Measurements from ENCODE around the gene COMT.

Gene COMT

GRCh38 chr22:19984201-19984753 is 42.7 kb downstream of the COMT start:
- no peak for DNase-seq

- no peak for DNase-seq
Measured at GRCh38 chr22:19984851-19985811, 43.6 kb downstream of the COMT start.

- no peak for DNase-seq
Measured at GRCh38 chr22:19986011-19986409, 44.4 kb downstream of the COMT start.

GRCh38 chr22:19986410-19987341 is 45.1 kb downstream of the COMT start:
- DNase-seq, result peak; percentile 59

- no peak for DNase-seq
Measured at GRCh38 chr22:19987394-19988306, 46.1 kb downstream of the COMT start.

GRCh38 chr22:19988331-19988808 is 46.8 kb downstream of the COMT start:
- no peak for DNase-seq

- DNase-seq, result no peak
Measured at GRCh38 chr22:19988965-19989724, 47.6 kb downstream of the COMT start.

GRCh38 chr22:19989725-19990067 is 48.1 kb downstream of the COMT start:
- no peak for DNase-seq

- no peak for DNase-seq
Measured at GRCh38 chr22:19990188-19990587, 48.6 kb downstream of the COMT start.

- no peak for DNase-seq
Measured at GRCh38 chr22:19990609-19991394, 49.2 kb downstream of the COMT start.

- no peak for DNase-seq
Measured at GRCh38 chr22:19991395-19991644, 49.7 kb downstream of the COMT start.

GRCh38 chr22:19991645-19992451 is 50.3 kb downstream of the COMT start:
- DNase-seq, result peak; percentile 46

GRCh38 chr22:19992481-19992911 is 50.9 kb downstream of the COMT start:
- no peak for DNase-seq

GRCh38 chr22:19992921-19993355 is 51.4 kb downstream of the COMT start:
- no peak for DNase-seq

- DNase-seq, result no peak
Measured at GRCh38 chr22:19993926-19994325, 52.4 kb downstream of the COMT start.

GRCh38 chr22:19994851-19995610 is 53.5 kb downstream of the COMT start:
- no peak for DNase-seq

GRCh38 chr22:19995611-19996339 is 54.2 kb downstream of the COMT start:
- DNase-seq, result no peak

GRCh38 chr22:19996694-19997384 is 55.3 kb downstream of the COMT start:
- DNase-seq, result no peak

Data from midbrain (tissue), 1 donor.